Skin epidermis (tissue), 12 donors: Measurements from ENCODE around the gene CTSE.

Experiments
- H3K27ac ChIP-seq, 21 experiments: fragments of 200-600 bp; sonication (generic) in 11 of 21; one replicate each; pipeline ENCODE4 v1.5.0; 2020; ENCODE audit warnings: mild to moderate bottlenecking in 3 of 21, inconsistent platforms in 2 of 21, moderate library complexity in 2 of 21
- H3K4me3 ChIP-seq, 7 experiments: fragments of 200-600 bp; sonication (generic) in 2 of 7; one replicate each; pipeline ENCODE4 v1.5.0; 2020; ENCODE audit warnings: inconsistent platforms in 2 of 7, mild to moderate bottlenecking in 2 of 7, moderate library complexity in 1 of 7

CTSE gene

GRCh38 chr1:205977402-205978014, 46.2 kb downstream of the CTSE start:
- H3K27ac ChIP-seq, result no peak overlapping the region

DNA sequence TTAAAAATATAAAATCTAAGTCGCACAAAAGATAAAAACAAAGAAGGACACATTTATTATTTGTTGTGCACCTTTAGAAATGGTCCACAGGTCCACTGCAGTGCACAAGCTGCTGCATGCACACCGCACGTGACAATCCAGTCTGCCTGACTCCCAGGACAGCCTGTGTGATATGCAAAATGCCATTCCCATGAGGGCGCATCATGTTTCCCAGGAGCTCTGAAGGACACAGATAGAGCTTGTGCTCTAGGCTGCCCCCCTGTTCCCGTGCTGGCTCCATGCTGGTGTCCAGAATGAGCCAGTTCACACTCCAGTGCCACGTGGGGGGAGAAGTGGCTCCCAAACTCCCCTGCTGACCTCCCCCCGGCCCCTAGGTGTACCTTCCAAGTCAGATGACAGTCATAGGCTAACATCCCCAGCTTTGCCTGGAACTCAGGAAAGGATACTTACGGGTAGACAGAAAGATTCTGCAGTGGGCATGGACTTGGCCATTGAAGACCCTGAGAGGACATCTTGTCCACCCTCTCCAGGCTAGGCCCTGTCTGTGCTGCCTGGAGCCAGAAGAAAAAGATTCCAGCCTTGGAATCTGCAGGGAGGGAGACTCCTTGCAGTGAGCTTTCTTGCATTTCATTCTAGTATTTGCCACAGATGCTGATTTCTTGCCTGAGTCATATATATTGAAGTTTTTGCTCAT, 46.8 kb downstream of the CTSE start:
- H3K4me3 ChIP-seq, result no peak overlapping the region
- no peak overlapping the region for H3K27ac ChIP-seq

More at GRCh38 chr1:205977402-205978014, 46.2 kb downstream of the CTSE start:
- no peak overlapping the region for H3K4me3 ChIP-seq

DNA sequence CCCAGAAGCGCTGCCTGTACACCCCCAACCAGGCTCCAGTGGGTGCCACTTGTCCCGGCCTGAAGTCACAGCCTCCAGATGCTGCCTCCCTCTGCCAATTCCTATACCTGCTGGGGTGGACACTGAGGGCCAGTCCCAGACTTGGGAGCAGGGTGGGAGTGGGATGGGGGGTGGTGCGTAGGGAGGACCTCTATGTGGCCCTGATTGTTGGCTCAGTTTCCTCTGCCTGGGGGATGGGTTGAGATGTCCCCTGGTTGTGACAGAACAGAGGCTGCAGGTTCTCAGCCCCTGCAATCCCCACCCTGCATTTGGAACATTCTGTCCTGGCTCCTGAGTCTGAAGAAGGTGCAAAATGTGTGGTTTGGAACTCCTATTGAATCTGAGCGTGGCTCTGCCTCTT, 47.7 kb downstream of the CTSE start:
- H3K27ac ChIP-seq, result no peak overlapping the region
- H3K4me3 ChIP-seq, result no peak overlapping the region

- no peak overlapping the region for H3K4me3 ChIP-seq
- H3K27ac ChIP-seq, result peak overlapping the region in 1 of 21 experiments; percentile 16
These were observed 48.2 kb downstream of the CTSE start for GRCh38 chr1:205975387-205975998.

DNA sequence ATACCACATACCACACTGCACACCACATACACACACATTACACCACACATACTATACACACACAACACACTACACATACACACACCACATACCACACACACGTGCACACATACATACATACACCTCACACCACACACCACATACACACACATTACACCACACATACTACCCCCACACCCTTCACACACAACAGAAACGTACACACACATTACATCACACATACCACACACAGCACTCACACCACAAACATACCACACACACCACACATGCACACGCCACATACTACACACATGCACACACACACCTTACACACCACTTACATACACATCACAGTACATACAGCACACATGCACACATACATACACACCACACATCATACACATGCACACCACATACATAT, 49.0 kb downstream of the CTSE start:
- no peak overlapping the region for H3K4me3 ChIP-seq

GRCh38 chr1:205973377-205974232, 50.1 kb downstream of the CTSE start:
- H3K27ac ChIP-seq, result no peak overlapping the region
- H3K4me3 ChIP-seq, result no peak overlapping the region

More for the DNA sequence above, 49.0 kb downstream of the CTSE start:
- H3K27ac ChIP-seq, result no peak overlapping the region

DNA sequence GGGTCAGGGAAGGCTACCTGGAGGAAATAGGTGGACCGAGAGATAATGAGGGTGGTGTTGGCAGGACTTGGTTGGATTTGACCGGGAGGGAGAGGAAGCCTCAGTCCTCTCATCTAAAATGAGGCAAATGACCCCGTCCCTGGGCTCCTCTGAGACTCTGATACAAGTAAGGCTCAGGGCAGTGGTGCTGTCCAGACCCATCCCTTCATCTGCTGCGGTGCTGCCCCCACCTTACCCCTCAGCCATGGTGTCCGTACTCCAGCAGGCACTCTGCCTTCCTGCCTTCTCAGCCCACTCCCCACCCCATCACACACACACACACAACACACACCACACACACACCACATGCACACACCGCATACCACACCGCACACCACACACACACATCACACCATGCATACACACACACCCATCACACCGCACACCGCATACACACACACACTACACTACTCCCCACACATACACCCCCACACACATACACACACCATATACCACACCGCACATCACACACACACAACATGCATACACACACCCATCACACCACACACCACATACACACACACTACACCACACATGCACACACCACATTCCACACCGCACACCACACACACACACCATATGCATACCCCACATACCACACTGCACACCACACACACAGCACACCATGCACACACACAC, 51.1 kb downstream of the CTSE start:
- H3K27ac ChIP-seq, result no peak overlapping the region
- no peak overlapping the region for H3K4me3 ChIP-seq

DNA sequence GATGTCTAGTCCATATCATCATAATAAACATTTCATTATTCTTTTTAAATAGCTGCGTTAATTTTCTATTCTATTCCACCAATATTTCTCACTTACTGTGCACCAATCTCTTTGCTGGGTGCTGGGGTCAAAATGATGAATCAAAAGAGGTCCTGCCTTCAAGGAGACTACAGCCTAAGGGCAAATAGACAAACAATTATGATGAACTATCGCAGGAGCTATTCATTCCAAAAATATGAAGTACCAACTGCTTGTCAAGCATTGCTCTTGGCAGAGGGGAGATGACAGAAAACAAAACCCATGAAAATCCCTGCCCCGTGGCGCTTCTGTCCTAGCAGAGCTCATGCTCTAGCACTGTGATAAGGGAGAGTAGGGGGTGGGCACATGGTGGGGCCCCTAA, 51.6 kb downstream of the CTSE start:
- Histone ChIP-seq H3K4me3 (no peak overlapping the region), H3K27ac (no peak overlapping the region)

DNA sequence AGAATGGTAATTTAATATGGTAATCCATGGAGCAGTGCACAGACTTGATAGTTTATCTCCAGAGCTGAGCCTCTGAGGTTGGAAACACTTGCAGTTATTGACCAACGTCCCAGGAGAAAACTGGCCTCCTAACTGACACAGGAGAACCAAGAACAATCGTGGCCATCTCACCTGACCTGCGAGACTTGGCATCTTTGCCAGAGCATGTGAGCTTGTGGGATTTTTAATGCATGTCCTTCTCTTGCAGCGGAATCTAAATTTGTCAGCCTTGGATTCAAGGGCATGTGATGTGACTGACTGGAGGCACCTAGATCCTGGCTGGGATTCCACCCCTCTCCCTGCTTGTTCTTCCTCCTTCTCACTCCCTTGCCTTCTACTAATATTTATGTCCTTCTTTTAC, 52.6 kb downstream of the CTSE start:
- H3K27ac ChIP-seq, result no peak overlapping the region
- H3K4me3 ChIP-seq, result no peak overlapping the region

- no peak overlapping the region for H3K4me3 ChIP-seq
- H3K27ac ChIP-seq, result no peak overlapping the region
These were observed 53.2 kb downstream of the CTSE start for GRCh38 chr1:205970486-205970885.

DNA sequence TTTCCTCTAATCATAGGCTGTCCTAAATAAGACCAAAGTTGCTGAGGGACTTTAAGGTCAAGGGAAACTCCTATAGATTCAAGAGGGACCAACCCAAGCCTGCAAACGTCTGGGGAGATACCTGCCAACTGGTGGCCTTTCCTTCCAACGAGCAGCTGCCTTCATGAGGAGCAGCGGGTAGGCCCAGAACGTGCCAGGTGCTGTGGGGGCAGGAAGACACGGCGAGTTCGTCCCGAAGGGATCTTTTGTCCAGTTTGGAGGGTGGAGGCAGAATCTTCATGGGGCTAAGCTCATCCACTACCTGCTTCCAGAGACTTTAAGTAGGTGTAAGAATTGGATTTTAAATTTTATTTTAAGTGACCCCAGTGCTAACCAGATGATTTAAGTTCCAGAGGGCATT, 54.5 kb downstream of the CTSE start:
- no peak overlapping the region for H3K4me3 ChIP-seq
- H3K27ac ChIP-seq, result no peak overlapping the region

- no peak overlapping the region for H3K4me3 ChIP-seq
- H3K27ac ChIP-seq, result no peak overlapping the region
These were observed 56.0 kb downstream of the CTSE start for GRCh38 chr1:205967554-205968335.

DNA sequence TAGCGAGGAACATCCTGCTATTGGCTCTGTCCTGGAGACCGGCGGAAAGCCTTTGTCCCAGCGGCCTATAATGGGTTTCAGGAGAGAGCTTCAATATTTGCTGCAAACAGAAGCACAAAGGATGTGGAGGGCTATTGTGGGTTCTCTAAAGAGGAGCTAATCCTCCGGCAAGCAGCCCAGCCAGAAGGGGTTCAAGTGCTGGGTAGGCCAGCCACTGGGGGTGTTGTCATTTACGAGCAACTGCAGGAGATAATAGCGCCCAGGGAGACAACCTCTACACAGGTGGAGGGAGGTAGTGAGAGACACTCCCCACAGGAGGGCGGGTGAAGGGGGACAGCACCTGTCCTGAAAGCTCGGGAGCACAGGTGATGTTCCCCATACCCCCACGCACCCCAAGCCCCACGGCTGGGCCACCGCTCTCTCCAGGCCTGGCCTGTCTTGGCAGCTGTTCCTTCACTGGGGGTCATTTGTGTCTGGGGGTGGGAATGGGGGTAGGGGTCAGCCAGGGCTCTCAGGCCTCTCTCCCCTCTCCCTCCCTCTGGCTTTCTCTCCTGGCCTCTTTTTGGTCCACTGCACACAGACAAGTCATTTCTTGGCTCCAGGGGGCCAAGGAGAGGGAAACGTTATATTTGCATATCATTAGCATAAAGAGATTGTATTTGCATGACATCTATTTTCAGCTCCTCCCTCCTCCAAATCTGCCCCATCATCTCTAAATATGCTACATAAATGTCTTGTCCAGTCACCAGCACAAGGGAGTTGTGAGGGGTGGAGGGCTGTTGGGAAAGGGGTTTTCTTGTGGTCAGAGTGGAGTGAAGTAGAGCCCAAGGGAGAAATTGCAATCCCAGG, 58.4 kb downstream of the CTSE start:
- H3K27ac ChIP-seq, result no peak overlapping the region
- H3K4me3 ChIP-seq, result no peak overlapping the region

GRCh38 chr1:205963352-205964155, 60.1 kb downstream of the CTSE start:
- Histone ChIP-seq H3K27ac (no peak overlapping the region), H3K4me3 (no peak overlapping the region)

DNA sequence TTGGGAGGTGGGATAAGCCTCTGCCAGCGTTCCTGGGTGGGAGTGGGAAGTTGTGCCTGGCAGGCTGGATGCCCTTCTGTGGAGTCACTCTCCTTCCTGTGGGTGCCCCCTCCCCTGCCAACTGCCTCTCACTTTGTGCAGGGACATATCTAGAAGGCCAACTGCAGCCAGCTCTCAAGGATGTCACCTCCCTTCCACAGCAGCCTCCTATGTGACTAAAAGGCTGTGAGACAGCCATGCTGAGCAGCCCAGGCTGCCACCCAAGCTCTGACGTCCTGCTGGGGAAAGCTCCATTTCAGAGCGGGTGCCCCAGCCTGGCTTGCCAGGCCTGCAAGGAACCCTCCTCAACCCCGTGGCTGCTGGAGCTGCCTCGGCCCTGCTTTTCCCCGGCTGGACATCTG, 60.9 kb downstream of the CTSE start:
- Histone ChIP-seq H3K27ac (no peak overlapping the region), H3K4me3 (no peak overlapping the region)

DNA sequence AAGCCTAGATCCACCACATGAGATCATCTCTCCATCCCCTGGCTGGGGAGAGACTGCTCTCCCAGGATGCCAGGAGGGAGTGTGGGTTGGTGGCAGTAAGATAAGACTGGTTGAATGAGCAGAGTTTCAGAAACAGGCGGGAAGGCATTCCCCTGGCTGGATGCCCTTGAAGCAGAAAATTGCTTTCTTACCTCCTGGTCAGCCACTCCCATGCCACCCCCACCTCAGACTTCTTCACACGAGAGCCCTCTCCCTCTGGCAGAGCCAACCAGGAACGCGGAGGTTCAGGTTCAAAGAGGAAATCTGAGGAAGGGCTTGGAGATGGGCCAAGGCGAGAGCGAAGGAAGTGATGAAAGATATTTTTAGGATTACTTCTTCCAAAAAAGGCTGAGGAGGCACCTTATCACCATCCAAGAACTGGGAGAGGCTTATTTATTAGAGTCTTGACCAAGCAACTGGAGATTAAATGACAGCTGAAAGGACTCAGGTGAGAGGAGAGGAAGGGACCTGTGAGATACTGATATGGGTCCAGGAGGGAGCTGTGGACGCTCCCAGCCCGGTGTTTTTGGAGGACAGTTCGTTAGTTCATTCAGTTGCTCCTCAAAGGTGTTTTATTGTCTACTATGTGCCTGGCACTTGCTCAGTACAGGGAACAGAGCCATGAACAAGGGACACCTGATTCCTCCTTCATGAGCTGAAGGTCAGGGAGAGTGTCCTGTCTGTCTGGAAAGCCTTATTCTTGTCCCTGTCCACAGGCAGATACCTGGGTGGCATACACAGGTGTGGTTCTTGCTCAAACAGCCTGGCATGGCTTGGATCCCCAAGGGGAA, 61.5 kb downstream of the CTSE start:
- Histone ChIP-seq H3K4me3 (no peak overlapping the region), H3K27ac (peak overlapping the region in 1 of 21 experiments; percentile 26)
